ENCODE results near the gene NUP50.
A peak's percentile ranks its signal among the peaks of the same experiment; 100 is the strongest.

The NUP50 gene

GRCh38 chr22:45129703-45130524 lies 33.8 kb upstream of the NUP50 start:
- DNase-seq (ENCODE audit: low spot score) = peak; percentile 30
- no peak for TF ChIP-seq CTCF (IDR thresholded peaks at IDR 0.05; ENCODE audit: extremely low read depth, missing control alignments)

GRCh38 chr22:45130891-45131290 lies 32.8 kb upstream of the NUP50 start:
- no peak for DNase-seq (ENCODE audit: low spot score)
- no peak for TF ChIP-seq CTCF (IDR thresholded peaks at IDR 0.05; ENCODE audit: extremely low read depth, missing control alignments)

GRCh38 chr22:45131749-45132148 lies 32.0 kb upstream of the NUP50 start:
- DNase-seq (ENCODE audit: low spot score) = no peak
- TF ChIP-seq CTCF (IDR thresholded peaks at IDR 0.05; ENCODE audit: extremely low read depth, missing control alignments) = no peak

GRCh38 chr22:45134313-45134712 lies 29.4 kb upstream of the NUP50 start:
- no peak for TF ChIP-seq CTCF (IDR thresholded peaks at IDR 0.05; ENCODE audit: extremely low read depth, missing control alignments)

GRCh38 chr22:45136594-45136993 lies 27.1 kb upstream of the NUP50 start:
- TF ChIP-seq CTCF (IDR thresholded peaks at IDR 0.05; ENCODE audit: extremely low read depth, missing control alignments) = no peak
- peak; percentile 61 for DNase-seq (ENCODE audit: low spot score)

More at GRCh38 chr22:45134313-45134712, 29.4 kb upstream of the NUP50 start:
- DNase-seq (ENCODE audit: low spot score) = no peak

- no peak for DNase-seq (ENCODE audit: low spot score)
- no peak for TF ChIP-seq CTCF (IDR thresholded peaks at IDR 0.05; ENCODE audit: extremely low read depth, missing control alignments)
These were observed 24.0 kb upstream of the NUP50 start for GRCh38 chr22:45139693-45140092.

GRCh38 chr22:45142376-45142775 lies 21.3 kb upstream of the NUP50 start:
- TF ChIP-seq CTCF (IDR thresholded peaks at IDR 0.05; ENCODE audit: extremely low read depth, missing control alignments) = no peak
- DNase-seq (ENCODE audit: low spot score) = no peak
